H1 (cell line): ENCODE data around the gene AGPAT4. TPM values are rescaled to one million over a fixed set of nuclear protein-coding genes. Genes with fewer than 3 reads are reported as not detected.

Source experiments
- JUN ChIP-seq: IDR thresholded peaks from 2 replicates; pipeline ENCODE4 v1.6.1; 2011; ENCODE audit warnings: low read depth, mild to moderate bottlenecking, improper control_type of control experiment, low read length
- RAD21 ChIP-seq, 2 experiments: IDR thresholded peaks in 1 of 2; conservative IDR thresholded peaks in 1 of 2; 2 replicates each; pipeline ENCODE4 v1.6.1; 2011; ENCODE audit warnings: low read depth in 2 of 2, low read length in 2 of 2, improper control_type of control experiment in 1 of 2, inconsistent platforms in 1 of 2, mild to moderate bottlenecking in 1 of 2, moderate library complexity in 1 of 2
- RBBP5 ChIP-seq: IDR thresholded peaks from 2 replicates; pipeline ENCODE4 v1.7.1; 2012; ENCODE audit warnings: low read depth, mild to moderate bottlenecking, inconsistent platforms, low read length, moderate library complexity, borderline replicate concordance
- SIRT6 ChIP-seq: IDR thresholded peaks from one replicate; pipeline ENCODE4 v1.7.1; 2012; ENCODE audit warnings: low read length, inconsistent platforms
- polyA plus RNA-seq, 7 experiments: library from polyadenylated mRNA; depleted of rRNA in 3 of 7; stranded (reverse) in 5 of 7; unstranded in 2 of 7; fragments of >200 nt in 5 of 7; fragments of 200-250 nt in 2 of 7; gene quantifications; 1 replicate in 5 of 7; 2 replicates in 1 of 7; 4 replicates in 1 of 7; pipeline versions ENCODE4 v1.2.1 to v1.2.3, GENCODE V29; 2011 to 2013; ENCODE audit warnings: missing spikeins in 2 of 7, mixed read lengths in 2 of 7
- total RNA-seq: library from RNA; stranded (reverse); fragmentation: NEBNext Ultra II Directional; extraction: Animal tissue kit (Norgen Biotek cat#: 25700); gene quantifications from 2 replicates; pipeline ENCODE4 v1.2.1, GENCODE V29; 2021
- TF ChIP-seq, protein P1 (sequence below): IDR thresholded peaks from 2 replicates; pipeline ENCODE4 v1.6.1; 2011; ENCODE audit warnings: low read length, improper control_type of control experiment

Gene AGPAT4
- total and polyA plus RNA-seq, 2 of the 8 experiments (the other 6 are each of a cell fraction or from before 2014, with no cell fraction given): 13.5 to 23.8 TPM

DNA sequence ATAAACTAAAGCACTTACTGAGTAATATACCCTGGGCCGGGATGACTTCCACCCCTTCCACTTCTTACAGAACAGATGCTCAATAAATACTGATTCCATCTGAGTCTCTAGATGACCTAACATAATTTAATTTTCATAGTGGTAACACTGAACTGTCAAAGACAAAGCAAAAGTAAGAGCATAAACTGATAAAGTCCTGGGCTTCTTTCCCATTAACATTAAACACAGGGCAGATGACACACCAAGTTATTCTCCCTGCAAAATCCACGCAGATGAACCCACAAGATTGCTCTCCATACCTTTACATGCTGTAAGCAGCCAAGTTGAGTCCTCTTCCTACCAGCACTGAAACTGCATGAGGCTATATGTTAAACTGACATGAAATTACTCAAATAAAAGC lies 27.1 kb downstream of the AGPAT4 start (continued):
- TF ChIP-seq RBBP5 (no peak), RAD21 (IDR thresholded peaks at IDR 0.05 in 1 of 2, conservative IDR thresholded peaks at IDR 0.05 in 1 of 2; ENCODE audit: low read depth in 2 of 2, low read length in 2 of 2) (no peak), SIRT6 (no peak), JUN (no peak)
- TF ChIP-seq, protein P1, sequence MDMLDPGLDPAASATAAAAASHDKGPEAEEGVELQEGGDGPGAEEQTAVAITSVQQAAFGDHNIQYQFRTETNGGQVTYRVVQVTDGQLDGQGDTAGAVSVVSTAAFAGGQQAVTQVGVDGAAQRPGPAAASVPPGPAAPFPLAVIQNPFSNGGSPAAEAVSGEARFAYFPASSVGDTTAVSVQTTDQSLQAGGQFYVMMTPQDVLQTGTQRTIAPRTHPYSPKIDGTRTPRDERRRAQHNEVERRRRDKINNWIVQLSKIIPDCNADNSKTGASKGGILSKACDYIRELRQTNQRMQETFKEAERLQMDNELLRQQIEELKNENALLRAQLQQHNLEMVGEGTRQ: no peak
